Muscle layer of duodenum (tissue), 2 donors: ENCODE data around the gene SKAP2.

ENCODE experiments used
- H3K27ac ChIP-seq: one replicate; pipeline ENCODE4 v1.7.0; 2013; ENCODE audit warnings: mild to moderate bottlenecking, low read length
- H3K27me3 ChIP-seq: one replicate; pipeline ENCODE4 v1.7.0; 2013; ENCODE audit warnings: low read depth, mild to moderate bottlenecking, control low read depth, low read length
- H3K36me3 ChIP-seq, 2 donors: one replicate each; pipeline ENCODE4 v1.7.0; 2013; ENCODE audit warnings: low read length in 2 of 2, control low read depth in 1 of 2, mild to moderate bottlenecking in 1 of 2; ENCODE audit not compliant: insufficient read depth in 2 of 2, control insufficient read depth in 1 of 2
- H3K4me1 ChIP-seq, 2 donors: one replicate each; pipeline ENCODE4 v1.7.0; 2013; ENCODE audit warnings: low read length in 2 of 2, mild to moderate bottlenecking in 2 of 2, control low read depth in 1 of 2, moderate library complexity in 1 of 2; ENCODE audit not compliant: insufficient read depth in 2 of 2, control insufficient read depth in 1 of 2
- H3K4me3 ChIP-seq, 2 donors: one replicate each; pipeline ENCODE4 v1.7.0; 2013; ENCODE audit warnings: low read length in 2 of 2, low read depth in 1 of 2, mild to moderate bottlenecking in 1 of 2
- H3K9me3 ChIP-seq, 2 donors: one replicate each; pipeline ENCODE4 v1.7.0; 2013; ENCODE audit warnings: low read length in 2 of 2, control low read depth in 1 of 2, mild to moderate bottlenecking in 1 of 2; ENCODE audit not compliant: control insufficient read depth in 1 of 2
- donor health status: healthy.

SKAP2 gene

DNA sequence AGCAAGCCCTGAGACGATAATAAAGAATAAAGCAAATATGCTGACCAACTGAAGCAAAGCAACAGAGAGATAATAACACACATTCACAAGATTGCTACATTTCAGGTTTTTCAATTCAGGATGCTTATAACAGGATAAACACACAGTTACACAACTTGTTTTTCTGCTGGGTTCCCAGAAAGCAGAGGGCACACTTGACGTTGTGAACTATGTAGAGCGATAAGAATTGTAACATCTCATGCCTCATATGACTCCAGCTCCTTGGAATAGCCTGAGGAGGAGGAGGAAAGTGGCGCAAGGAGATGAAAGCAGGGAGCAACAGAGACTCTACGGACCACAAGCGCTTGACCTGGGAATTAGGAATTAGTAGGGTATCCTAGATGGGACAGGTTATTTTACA lies 201.7 kb downstream of the SKAP2 start:
- Histone ChIP-seq H3K4me1 (peaks cover 0 to 4% of the 10 kb centered on the region in 2 donors), H3K27me3 (no peaks in the 10 kb centered on the region), H3K9me3 (no peaks in the 10 kb centered on the region), H3K36me3 (no peaks in the 10 kb centered on the region), H3K27ac (no peak overlapping the region), H3K4me3 (no peak overlapping the region)

DNA sequence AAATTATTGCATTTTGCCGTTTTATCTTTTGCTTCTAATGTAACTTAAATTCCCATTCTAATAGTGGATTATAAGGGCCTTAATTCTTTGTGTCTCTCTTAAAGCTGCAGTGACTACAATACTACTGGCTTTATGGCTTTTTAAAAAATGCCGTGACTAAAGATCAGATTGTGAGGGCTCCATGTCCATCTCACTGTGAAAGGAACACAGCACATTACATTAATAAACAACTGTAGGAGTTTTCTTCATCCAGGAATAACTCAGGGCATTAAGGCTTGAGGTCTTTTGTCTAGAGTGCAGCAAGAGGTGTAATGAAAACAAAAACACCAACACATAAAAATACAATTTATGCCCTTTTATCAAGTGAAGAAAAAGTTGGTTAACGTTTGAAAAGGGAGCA lies 205.3 kb downstream of the SKAP2 start:
- no peaks in the 10 kb centered on the region for H3K4me1 ChIP-seq
- no peak overlapping the region for H3K27ac ChIP-seq
- no peaks in the 10 kb centered on the region for H3K27me3 ChIP-seq
- H3K4me3 ChIP-seq: no peak overlapping the region
- H3K36me3 ChIP-seq: no peaks in the 10 kb centered on the region
- H3K9me3 ChIP-seq: no peaks in the 10 kb centered on the region

DNA sequence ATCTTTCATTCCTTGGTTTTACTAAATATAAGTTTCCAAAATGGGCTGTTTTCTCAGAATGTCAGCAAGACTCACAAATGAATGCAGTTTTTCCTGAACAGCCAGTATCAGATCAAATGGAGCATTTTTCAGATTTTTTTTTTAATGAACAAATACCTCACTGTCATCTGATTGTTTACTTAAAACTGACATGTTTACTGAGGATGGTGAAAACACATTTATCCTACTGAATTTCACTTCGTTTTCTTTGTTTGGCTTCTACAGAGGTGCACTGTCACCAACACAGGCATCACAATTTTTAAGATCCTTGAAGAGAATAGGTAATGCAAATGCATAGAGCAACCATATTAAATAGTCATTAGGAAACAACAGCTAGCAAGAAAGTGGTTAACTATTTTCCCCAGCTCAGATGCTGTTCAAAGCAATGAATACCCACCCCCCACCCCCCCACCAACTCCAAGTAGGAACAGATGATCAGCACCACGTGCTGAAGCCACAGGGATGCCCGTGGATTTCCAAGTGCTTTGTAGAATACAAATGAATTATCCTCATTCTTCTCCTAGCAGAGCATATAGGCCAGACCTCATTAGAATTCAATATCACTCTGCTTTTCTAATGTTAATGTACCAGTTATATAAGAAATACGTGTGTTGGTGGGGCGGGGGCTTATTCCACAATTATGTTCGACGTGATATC lies 205.9 kb downstream of the SKAP2 start:
- H3K36me3 ChIP-seq: no peaks in the 10 kb centered on the region
- no peaks in the 10 kb centered on the region for H3K27me3 ChIP-seq
- no peak overlapping the region for H3K27ac ChIP-seq
- no peaks in the 10 kb centered on the region for H3K4me1 ChIP-seq
- H3K4me3 ChIP-seq: no peak overlapping the region
- H3K9me3 ChIP-seq: no peaks in the 10 kb centered on the region

DNA sequence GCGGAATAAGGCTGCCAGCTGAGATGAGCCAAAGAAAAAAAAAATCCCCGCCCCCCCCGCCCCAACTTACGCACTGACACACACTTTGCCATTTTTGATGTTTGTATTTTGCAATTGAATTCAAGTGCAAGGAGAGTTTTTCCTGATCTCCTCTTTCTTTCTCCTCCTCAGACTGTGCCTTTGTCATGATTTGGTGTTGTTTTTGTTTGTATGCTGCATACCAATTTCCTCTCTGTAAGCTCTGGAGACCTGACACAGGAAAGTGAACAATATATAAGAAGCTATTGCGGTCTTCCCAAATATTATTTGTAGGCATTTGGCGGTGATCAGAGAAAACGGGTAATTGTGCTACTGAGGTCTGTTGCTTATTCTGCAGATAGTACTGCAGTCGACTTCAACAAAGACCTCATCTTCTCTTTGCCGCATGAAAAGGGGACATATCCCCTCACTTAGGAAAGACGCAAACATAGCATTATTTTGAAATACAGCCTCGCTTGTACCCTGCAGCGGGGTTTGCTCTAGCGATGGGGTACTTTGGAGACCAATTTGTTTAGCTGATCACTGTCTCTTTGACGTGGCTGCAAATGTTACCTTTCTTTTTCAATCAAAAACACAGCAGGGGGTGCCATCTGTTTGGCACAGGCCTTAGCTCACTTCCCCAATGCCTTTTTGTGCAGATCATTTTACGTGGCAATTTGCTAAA lies 206.6 kb downstream of the SKAP2 start:
- Histone ChIP-seq H3K27ac (no peak overlapping the region), H3K4me3 (no peak overlapping the region), H3K4me1 (no peaks in the 10 kb centered on the region), H3K27me3 (no peaks in the 10 kb centered on the region), H3K36me3 (no peaks in the 10 kb centered on the region), H3K9me3 (no peaks in the 10 kb centered on the region)

DNA sequence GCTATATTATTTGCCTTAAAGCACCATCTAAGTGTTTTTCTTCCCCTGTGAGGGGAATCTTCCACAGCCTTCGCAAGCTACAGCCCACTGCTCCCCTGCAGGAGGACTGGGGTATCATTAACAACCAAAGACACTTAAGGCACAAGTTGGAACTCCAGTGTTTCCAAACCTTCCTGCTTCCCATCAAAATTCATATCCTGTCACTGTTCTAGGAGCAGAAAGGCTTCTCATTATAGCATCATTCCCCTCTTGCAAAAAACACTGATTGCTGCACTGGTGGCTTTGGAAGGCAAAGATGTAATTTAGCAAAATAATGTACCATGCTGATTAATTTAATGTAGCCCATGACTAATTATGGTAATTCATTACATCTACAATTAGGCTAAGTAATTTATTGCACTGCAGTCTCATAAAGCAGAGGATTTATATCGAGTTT lies 207.2 kb downstream of the SKAP2 start:
- Histone ChIP-seq H3K27me3 (no peaks in the 10 kb centered on the region), H3K27ac (no peak overlapping the region), H3K4me3 (no peak overlapping the region), H3K36me3 (no peaks in the 10 kb centered on the region), H3K9me3 (no peaks in the 10 kb centered on the region), H3K4me1 (no peaks in the 10 kb centered on the region)

DNA sequence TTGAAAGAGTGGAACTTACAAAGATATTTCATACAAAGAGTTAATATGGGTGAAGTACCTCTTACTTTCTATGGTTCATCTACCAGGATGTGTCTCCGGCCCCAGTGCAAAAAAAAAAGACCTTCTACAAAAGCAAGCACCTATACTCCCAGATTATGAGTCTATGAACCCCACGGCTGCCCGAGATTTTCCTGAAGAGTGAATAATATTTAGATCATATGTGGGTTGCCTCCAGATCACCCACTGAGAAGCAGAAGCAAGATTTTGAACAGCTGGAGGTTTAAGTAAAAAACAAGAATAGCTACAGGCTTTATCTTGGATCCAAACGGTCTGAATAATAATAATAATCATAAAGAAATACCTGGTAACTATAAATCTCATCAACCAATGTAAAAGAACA lies 207.7 kb downstream of the SKAP2 start:
- H3K27ac ChIP-seq: no peak overlapping the region
- no peaks in the 10 kb centered on the region for H3K9me3 ChIP-seq
- no peaks in the 10 kb centered on the region for H3K4me1 ChIP-seq
- no peaks in the 10 kb centered on the region for H3K36me3 ChIP-seq
- H3K4me3 ChIP-seq: no peak overlapping the region
- H3K27me3 ChIP-seq: no peaks in the 10 kb centered on the region

DNA sequence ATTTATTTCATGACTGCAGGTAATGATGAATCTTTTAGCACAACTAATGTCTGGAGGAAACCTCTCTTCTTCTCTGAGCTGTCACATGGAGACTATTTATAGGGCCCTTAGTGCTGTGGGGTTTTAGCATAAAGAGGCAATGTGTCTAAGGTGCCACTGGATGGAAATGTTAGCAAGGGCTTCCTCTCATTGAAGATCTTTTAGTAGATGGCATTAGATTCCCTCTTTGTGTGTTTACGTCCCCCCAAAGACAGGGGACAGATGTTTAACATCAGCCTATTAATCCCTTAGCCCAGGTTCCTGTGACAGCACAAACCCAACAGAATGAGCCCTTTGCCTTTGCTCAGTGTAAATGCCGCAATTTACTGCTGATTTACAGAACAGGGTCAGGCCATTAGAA lies 208.6 kb downstream of the SKAP2 start:
- Histone ChIP-seq H3K27ac (no peak overlapping the region), H3K4me3 (no peak overlapping the region), H3K36me3 (no peaks in the 10 kb centered on the region), H3K27me3 (no peaks in the 10 kb centered on the region), H3K4me1 (no peaks in the 10 kb centered on the region), H3K9me3 (no peaks in the 10 kb centered on the region)

DNA sequence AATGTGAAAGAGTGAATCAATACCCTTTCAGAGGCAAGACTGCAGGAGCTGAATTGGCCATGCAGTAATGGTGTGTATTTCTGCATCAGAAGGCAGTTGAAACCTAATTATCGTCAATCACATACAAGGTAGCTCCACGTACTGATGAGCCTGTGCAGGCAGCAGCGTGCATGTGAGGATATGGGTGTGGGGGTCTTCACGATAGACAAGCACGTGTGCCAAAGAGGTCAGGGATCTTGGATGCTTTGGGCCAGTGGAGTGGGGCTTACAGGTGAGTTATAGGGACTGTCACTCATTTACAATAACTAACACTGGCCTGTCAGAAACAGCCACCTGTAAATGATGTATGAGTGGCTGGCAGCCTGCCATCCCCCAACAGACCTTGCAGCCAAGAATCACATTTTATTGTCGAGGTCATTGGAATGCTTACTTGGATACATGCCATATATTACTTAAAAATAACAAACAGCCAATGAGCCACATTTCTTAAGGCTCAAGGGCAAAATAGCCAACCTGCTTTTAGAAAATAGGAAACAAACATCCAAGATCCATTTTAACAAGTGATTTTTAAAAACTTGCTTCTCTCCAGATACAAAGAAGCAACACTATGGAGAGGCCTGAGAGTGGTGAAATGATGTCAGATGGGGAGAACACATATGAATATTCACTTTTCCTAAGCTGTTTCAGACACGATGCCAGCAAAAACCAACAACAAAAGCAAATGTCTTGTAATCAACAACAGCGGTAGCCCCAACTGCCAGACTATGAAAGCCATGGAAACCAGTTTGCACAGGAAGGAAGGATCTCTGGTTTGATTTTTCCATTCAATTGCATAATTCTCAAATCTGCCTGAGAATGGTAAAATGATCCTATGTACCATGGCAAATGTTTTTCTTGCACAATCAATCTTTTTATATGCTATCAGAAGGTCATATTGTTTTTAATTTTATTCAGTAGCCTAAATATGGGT lies 210.7 kb downstream of the SKAP2 start:
- Histone ChIP-seq H3K27ac (no peak overlapping the region), H3K27me3 (no peaks in the 10 kb centered on the region), H3K4me3 (no peak overlapping the region)

DNA sequence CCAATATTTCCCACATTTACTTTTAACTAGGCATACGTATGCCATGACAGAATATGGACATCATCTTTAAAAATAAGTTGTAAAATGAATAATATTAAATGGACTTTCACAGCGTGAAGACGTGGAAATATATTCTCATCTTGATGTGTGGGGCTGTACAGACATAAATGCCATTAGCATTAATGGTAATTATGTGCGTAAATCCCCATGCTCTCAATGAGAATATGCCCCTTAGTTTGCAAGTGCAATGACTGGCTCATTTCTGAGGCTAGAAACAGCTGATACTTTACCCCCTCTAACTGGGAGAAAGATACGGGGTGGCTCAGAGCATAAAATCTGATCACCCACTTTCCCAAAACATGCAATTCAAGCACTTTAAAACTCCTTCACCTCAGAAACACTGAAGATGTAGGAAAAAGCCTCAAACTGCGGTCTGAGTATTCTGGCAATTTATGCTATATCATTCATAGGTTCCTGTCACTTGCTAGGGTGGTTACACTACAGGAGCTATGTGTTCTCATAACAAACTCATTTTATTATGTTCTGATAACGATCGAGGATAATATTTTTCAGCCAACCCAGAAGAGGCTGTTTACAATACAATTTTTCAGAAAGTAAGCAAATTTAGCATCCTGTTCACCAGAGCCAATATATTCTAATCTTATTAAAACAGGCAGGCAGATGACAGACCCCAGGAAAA lies 211.8 kb downstream of the SKAP2 start:
- Histone ChIP-seq H3K27ac (no peak overlapping the region), H3K27me3 (no peaks in the 10 kb centered on the region), H3K4me1 (no peaks in the 10 kb centered on the region)

More for the DNA sequence above, 210.7 kb downstream of the SKAP2 start:
- Histone ChIP-seq H3K36me3 (no peaks in the 10 kb centered on the region), H3K9me3 (no peaks in the 10 kb centered on the region), H3K4me1 (no peaks in the 10 kb centered on the region)

DNA sequence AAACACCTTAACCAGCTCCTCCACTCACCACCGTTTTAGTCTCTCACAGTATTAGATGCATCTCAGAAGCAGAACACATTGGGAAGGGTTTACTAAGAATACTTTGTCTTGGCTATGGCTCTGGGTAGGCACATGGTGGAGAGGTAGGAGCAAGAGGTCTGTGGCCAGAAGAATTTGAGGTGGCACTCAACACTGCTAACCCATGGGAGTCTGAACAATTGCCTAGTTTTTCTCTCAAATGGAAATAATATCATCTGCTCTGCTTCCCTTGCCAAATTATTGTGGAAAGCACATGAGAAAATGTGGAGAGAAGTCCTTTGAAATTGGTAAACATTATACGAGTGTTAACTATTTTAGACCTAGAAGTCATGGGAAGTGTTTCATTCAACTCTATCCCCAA lies 214.3 kb downstream of the SKAP2 start:
- Histone ChIP-seq H3K36me3 (no peaks in the 10 kb centered on the region), H3K9me3 (no peaks in the 10 kb centered on the region), H3K27ac (no peak overlapping the region), H3K27me3 (no peaks in the 10 kb centered on the region), H3K4me1 (no peaks in the 10 kb centered on the region), H3K4me3 (no peak overlapping the region)

More for the DNA sequence above, 211.8 kb downstream of the SKAP2 start:
- Histone ChIP-seq H3K36me3 (no peaks in the 10 kb centered on the region), H3K4me3 (no peak overlapping the region), H3K9me3 (no peaks in the 10 kb centered on the region)

DNA sequence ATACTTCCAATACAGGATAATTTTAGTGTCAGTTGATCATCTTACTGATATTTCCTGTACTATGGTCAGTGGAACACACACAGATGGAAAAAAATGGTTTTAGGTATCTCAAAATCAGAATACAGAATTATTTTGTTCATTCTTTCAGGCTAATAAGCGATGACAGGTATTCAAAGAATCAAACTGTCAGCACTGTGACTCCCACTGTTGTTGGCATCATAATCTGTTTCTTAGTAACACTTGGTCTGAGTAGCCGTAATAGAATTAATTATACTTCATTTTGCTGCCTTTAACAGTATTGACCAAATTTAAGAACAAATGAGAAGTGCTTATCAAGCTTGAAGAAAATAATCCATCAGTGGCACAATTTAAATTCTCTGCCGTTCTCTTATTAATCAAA lies 215.0 kb downstream of the SKAP2 start:
- H3K9me3 ChIP-seq: no peaks in the 10 kb centered on the region
- H3K27ac ChIP-seq: no peak overlapping the region
- no peaks in the 10 kb centered on the region for H3K27me3 ChIP-seq
- no peaks in the 10 kb centered on the region for H3K4me1 ChIP-seq
- H3K36me3 ChIP-seq: no peaks in the 10 kb centered on the region
- H3K4me3 ChIP-seq: no peak overlapping the region
